Stimulated activated CD8-positive, alpha-beta memory T cell treated with anti-CD3 and anti-CD28 coated beads, Interleukin-4, amount 100 ng/mL, for 1 hour (primary cell): ENCODE data around the gene FOXO6.

Experiments
- DNase-seq, 2 donors: peaks; one replicate each; pipeline ENCODE4 v3.0.0-alpha.2; 2020; ENCODE audit warnings: low read depth in 2 of 2, low spot score in 1 of 2

The FOXO6 gene

DNA sequence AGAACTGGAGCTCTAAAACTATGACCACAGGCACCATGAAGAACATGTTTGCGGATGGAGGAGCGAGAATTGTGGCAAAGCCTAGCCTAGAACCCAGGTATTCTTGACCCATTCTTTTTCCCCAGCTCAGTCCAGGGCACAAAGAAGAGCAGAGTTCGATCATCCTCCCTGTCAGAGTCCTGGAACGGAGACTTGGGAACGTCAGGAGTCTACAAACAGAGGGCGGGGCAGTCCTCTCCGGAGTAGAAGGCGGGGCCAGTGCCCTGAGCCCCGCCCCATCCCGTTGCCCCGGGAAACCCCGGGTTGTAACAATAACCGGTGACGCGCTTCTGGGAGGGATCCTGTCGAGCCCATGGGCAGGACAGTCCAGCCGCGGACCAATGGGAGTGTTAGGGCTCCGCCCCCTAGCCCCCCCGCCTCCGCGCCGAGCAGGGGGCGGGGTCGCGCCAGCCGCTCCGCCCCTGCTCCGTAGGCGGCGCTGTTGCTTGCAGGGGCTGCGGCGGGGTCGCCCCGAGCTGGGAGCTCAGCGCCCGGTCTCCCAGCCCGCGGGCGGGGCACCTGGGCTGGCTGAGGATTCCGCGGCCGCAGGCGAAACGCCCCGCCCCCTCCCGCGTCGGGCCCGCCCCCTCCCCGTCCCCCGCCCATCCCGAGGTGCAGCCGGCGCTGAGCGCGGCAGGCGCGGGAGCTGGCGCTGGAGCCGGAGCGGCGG lies at the start of gene FOXO6:
FOXO6 (plus strand) TSS at position 649 of the 709 bp plus-strand sequence.
- peak; percentile 87 to 88 for DNase-seq

DNA sequence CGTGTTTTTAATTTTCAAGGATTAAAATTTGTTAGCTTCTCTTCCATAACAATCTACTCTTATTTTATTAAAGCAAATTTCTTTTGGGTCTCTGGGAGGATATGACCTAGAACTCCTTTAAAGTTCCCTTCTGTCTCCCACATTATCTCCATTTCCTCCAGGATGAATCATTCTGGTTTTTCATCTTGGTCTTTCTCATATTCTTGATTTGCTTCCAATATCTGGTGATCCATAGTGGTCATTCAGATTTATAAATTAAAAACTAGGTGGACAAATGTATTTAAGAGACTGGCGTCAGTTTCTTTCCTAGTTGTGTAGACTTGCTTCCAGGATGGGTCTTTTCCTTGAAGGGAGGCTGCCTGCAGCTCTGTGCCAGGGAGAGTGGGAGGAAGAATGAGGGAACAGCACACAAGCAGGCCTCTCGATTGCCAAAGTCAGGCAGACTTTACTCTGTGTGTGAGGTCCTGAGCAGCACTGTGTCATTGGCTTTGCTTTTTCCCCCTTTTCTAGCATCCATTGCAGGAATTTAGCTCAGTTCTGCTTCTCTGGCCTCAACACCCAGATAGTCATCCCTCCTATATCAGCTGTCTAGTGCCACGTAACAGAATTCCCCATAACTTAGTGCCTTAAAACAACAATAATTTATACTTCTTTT lies 48.1 kb upstream of the FOXO6 start:
- DNase-seq: no peak

DNA sequence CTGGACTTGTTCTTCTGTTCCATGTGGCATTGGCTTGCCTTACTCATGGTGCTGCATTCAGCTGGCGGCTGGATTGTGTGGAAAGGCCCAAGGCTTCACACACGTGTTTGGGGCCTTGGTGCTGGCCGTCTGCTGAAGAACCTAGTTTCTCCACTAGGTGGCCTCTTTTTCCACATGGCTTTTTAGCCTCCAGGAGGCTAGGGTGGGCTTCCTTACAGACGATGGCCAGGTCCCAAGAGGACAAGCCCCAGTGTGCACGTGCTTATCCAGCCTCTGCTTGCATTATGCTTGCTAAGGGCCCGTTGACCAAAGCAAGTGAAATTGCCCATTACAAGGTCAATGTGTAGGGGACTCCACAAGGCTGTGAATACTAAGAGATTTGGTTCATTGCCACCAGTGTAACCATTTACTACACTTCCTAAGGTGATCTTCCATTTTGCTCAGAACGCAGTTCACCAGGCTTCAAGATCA lies 47.5 kb upstream of the FOXO6 start:
- DNase-seq: no peak

DNA sequence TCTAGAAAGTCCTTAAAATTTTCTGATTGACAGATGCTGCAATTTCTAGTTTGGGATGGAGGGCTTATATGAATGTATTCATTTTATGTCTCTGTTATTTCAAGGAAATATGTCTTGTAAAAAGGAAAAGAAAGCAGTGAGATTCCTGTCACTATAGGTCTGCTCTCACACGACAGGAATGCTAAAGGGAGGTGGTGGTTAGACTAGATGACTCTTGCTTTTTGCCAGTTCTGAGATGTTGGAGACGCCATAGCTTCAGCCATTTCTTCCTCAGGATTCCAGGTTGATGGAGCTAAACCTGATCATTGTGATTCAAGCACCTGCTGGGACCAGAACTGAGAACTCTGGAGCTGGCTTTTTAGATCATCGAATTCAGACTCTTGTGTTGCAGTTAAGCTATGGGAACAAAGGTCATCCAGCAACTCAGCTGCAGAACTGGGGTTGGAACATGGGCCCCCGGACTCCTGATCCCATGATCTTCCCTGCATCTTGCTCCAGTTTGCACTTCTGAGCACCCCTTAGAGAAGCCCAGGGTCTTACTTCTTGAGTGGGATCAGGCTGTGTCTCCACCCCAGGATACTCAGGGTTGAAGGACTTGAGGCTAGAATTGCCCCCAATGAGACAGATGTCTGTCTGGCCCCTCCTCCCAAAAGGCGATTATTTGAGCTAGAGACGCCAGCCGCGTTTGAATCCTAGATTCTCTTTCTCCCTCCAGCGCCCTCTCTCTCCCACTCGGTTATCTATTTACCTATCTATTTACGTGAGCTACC lies 46.7 kb upstream of the FOXO6 start:
- no peak for DNase-seq

DNA sequence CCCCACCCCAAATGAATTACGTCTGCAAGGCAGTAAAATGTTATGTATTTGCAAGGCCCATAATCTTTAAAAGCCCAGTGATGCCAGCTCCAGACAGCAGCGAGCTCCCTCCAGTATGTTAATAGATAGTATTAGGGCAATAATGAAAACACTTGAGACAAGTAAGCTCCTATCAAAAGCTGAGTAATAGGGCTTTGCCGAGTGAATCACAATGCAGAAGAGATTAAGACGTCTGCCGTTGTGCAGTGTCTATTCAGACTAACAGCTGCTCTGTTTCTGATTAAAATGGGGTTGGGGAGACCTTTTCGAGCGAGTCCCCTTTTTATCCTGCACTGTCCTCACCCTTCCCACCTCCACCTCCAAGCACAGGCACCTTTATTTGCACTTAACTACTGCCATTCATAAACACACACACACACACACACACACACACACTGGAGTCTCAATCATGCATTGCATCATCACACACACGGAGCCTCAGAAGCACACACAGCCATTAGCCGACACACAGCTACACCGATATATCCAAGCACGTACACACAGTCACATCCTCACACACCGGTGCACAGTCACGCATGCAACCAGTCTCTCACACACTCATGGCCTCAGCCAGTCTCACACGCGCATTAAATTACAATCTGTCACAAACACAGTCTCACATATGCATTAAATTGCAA lies 46.0 kb upstream of the FOXO6 start:
- no peak for DNase-seq

DNA sequence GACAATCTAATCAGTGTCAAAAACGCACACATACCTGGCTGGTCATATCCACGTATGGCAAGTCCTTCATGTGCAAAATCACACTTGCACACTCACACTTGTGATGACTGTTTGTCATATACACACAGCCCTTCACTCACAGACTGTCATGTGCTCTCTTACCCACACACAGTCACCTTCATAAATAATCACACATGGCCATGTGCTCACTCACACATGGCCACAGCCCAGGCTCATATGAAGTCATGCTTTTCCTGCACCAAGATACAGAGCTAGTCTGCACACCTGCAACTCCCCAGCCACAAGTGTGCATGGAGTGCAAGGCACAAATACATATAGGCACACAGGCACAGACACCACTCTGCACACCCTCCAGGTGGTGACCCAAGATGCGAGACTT lies 45.4 kb upstream of the FOXO6 start:
- no peak for DNase-seq

DNA sequence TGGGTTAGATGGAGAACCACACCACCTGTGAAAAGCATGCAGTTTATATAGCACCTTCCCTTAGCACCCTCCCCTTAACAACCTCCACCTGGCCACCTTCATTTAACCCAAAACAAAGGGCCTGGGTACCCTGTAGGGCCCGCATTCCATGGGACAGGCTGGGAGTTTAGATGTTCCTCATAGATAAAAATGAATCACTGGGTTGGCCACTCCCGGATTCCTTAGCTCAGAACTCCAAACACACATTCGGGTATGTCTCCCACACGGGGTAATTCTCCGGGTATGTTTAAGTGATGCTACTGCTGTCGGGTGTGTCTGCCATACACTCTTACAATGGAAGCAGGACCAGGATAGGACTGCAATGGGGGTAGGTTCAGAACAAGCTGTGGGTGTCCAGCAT lies 43.9 kb upstream of the FOXO6 start:
- DNase-seq: no peak

DNA sequence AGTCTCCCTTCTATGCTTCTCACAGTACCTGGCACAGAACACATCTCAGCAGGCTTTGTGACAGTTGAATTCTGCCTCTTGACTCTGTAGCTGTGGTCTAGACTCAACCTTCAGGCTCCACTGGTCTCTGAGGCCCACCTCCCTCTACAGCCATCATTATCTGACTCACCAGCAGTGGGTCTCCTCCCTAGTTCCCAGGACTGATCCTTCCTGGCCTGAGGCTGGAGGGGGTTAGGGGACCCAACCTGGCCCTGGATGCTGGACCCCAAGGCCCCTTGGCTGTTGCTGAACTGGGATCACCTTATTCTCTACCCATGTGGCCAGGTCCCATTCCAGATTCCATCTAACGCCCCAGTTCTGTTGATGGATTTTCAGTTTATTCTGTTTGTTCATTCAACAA lies 43.1 kb upstream of the FOXO6 start:
- DNase-seq: no peak

DNA sequence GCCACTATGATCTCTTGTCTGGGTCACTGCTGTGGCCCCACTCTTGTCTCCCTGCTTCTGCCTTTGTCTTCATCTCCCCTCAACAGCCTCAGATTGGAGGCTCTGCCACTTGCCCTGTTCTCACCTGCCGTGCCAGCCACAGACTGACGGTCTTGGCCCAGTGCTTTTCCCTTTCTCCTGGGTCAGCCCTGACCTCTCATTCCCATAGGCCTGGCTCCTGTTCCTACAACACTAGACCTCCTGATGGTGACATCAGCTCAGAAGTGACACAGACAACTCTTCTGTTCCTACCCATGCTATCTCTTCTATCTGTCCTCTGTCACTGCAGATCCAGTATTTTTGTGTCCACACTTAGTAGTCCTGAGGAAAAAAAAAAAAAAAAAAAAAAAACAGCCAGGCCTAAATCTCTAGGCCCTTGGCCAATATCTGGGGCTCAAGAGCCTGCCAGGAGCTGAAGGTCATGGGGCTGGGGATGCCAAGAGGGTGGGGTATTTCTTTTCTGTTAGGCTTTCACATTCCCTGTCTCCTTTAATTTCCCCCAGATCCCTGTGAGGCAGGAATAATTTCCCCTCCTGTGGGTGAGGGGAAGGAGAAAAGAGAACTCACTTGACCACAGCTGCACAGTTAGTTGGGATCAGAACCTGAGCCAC lies 42.0 kb upstream of the FOXO6 start:
- no peak for DNase-seq

DNA sequence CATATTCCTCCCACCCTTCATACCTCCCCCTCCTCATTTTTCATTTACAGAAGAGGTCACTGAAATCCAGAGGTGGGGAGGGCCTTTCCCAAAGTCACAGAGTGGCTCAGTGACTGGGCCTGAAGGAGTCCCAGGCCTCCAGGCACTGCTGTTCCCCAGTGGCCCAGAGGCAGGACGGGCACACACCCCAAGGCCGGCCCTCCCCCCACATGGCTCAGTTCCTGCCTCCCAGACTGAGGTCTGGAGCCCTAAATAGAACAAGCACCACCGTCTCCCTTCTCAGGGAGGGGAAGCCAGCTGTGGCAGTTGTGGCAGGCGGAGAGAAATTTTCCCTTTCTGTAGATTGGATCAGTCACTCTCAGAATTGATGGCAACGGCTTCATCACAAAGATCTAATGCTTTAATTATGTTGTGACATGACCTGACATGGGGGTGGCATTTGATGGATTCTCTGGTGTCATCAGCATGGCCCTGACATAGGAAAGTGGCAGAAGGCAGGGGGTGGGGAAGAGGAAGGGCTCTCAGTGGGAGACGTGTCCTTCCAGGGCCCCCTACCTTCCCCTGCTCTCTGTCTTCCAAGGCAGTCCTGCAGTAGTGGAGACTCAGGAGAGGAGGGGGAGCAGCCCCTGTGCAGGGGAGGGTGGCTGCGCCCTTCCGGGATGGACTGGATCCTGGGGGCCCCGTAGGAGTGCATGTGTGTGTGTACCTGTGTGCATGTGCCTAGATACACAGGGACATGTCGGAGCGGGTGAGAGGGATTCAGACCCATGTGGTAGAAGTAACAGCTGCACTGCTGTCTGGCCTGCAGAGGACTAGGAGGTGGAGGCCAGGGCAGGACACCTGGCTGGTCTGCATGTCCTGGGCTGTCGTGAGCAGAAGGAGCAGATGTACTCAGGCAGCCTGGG lies 41.2 kb upstream of the FOXO6 start:
- no peak for DNase-seq

DNA sequence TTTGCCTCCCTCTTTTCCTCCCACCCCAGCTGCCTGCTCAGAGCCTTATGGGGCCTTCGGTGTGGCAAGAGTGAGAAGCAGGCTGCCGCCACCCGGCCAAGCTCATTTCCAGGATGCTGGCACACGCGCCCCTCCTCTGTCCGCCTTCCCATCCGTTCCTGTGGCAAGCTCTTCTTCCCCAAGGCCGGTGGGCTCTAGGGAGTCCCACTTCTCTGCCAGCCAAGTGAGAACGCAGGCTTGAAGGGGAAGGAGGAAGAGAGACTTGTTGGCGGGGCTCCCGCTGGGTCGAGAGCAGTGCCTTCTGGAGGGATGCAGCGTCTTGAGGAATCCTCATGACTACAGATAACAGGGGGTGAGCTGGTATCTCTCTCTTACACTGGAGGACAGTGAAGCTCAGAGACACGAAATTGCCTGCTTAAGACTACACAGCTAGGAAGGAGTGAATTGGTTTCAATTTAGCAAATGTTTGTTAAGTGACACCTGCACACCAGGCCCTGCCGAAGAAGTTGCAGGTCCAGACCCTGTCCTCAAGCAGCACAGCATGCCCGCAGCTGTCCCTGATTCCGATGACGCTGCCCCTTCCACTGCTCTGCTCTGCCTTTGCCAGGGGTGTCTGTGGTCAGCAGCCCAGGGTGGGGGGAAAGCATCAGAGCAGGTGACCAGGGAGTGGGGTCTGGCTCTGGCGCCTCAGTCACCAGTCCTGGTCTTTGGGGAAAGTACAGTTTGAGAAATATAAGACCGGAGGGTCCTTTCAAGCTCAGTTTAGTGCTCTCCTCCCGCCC lies 40.1 kb upstream of the FOXO6 start:
- DNase-seq: no peak

DNA sequence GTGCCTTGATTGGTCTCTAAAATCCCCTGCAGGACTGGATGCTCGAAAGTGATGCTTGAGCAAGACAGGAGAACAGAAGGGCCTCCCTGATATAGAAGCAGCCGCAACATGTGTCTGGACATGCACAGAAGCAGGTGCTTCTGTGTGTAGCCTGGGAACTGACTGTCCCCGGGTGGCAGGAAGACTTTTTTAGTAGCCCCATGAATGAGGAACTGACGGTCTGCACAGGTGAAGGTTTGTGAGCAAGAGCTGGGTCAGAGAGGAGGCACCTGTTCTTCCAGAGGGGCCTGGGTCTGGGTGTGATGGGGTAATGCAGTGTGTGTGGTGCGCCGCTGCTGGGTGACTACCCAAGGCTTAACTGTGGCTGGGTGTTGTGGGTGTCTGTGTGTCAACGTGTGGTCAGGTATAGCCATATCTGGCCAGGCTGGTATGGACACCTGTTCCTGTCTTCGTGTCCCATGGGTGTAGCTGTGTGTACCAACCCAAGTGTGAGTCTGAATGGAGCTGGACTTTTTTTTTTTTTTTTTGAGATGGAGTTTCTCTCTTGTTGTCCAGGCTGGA lies 39.1 kb upstream of the FOXO6 start:
- no peak for DNase-seq

DNA sequence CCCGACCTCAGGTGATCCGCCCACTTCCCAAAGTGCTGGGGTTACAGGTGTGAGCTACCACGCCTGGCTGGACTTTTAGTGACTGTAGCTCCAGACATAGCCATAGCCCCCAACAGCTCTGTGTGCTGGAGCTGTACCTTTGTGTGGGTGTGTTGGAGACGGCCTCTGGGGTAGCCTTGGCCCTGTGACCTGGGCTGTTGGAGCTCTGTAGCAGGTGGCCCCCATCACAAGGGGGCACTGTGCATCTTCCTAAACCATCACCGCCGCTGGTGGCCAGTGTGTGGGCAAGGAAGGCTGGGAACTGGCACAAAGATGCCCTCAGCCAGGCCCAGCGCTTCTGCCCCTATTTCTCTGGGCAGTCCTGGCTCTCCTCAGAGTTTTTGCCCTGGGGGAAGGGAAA lies 38.4 kb upstream of the FOXO6 start:
- DNase-seq: no peak

DNA sequence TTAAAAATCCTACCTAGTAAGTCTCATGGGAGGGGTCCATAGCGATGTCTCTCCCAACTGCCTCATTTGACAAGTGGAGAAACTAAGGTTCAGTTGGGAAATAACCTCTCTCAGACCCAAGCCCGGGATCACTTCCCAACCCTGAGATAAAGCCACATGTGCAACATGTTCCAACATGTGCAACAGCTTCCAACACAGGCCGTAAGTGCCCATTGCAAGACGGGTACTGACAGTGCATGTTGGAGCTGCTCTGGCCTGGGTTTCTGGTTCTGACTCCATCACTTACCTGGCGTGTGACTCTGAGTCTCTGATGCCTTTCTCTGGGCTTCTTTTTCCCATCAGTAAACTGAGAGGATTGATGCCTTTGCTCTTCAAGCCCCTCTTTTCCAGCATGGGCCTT lies 38.0 kb upstream of the FOXO6 start:
- no peak for DNase-seq

DNA sequence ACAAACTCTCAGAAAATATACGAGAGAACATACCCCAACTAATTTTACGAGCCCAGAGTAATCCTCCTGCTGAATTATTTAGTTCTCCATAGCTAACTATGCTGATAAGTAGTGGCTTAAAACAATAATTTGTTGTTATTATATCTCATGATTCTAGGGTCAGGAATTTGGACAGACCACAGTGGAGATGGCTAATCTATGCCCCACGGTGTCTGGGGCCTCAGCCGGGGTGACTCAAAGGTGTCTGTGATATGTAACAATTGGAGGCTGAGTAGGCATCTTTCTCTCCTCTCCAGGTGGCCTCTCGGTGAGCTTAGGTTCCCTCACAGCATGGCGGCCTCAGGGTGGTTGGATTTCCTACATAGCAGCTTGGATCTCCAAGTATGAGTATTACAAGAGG lies 35.4 kb upstream of the FOXO6 start:
- no peak for DNase-seq

DNA sequence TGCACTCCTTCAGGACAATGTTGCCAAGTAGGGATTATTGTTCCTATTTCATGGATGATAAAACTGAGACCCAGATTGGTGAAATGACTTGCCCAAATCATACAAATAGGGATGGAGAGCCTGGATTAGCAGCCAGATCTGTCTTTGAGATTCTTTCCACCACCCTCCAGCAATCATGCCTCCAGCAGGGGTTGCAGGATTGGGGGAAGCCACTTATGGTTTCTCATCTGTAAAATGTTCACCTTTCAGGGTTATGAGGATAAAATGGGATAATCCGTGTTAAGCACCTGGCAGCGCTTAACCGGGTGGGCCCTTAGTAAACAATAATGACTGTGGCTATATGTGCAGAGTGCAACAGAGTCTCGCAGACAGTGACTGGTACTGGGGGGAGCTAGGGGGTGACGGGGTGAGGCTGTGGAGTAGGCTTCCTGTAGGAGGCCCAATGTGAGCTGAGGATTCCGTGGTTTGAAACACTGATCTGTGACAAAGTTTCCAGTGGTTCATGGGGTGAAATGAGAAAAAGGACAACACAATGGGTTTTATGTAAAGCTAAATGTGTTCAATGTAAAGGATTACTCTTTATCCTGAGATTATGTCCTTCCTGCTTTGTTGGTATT lies 33.7 kb upstream of the FOXO6 start:
- DNase-seq: no peak

DNA sequence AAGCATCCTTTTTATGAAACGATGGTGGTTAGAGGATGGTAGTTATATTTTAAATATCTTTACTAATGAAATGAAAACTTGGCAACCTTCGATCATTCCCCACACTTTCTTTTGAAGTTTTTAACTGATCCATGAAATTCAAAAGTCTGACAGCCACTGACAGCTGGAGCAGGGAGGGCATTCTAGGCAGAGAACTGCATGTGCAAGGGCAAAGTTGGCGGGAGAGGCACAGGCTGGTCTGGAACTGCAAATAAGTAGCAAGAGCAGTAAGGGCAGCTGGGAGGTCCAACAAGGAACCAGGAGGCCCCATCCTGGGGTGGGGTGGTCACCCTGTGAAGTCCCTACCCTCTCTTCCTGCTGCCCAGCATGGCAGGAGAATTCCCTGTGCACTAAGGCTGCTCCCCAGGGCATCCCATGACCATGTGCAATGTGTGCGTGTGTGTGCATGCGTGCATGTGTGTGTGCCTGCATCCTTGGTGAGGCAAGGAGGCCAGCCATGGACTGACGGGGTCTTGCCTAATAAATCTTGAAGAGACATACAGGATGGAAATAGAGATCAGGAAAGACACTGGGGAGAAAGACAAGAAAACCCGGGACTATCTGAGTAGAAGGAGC lies 33.1 kb upstream of the FOXO6 start:
- DNase-seq: no peak
